Ovary (tissue), 10 donors: ENCODE data around the gene IL1R1. TPM values are rescaled to one million over a fixed set of nuclear protein-coding genes. Genes with fewer than 3 reads are reported as not detected.
A peak's percentile ranks its signal among the peaks of the same experiment; 100 is the strongest.

Experiments used
- DNase-seq, 5 donors: peaks; one replicate each; pipeline ENCODE4 v3.0.0-alpha.2; 2019 to 2020
- H3K27ac ChIP-seq, 2 donors: fragments of 200-600 bp; one replicate each; pipeline versions ENCODE4 v1.5.1 to v1.8.0; 2019 to 2022
- H3K27me3 ChIP-seq: fragments of 200-600 bp; one replicate; pipeline ENCODE4 v1.8.0; 2022
- H3K36me3 ChIP-seq: fragments of 200-600 bp; sonication (generic); one replicate; pipeline ENCODE4 v1.5.1; 2019
- H3K4me1 ChIP-seq: one replicate; pipeline ENCODE4 v1.8.1; 2013; ENCODE audit warnings: mild to moderate bottlenecking, moderate library complexity; ENCODE audit not compliant: insufficient read depth
- H3K4me3 ChIP-seq: fragments of 200-600 bp; sonication (generic); one replicate; pipeline ENCODE4 v1.5.1; 2017
- H3K9me3 ChIP-seq, 2 donors: fragments of 200-600 bp in 1 of 2; sonication (generic) in 1 of 2; one replicate each; pipeline versions ENCODE4 v1.5.1 to v1.8.1; 2013 to 2019; ENCODE audit warnings: mild to moderate bottlenecking in 1 of 2, moderate library complexity in 1 of 2
- CTCF ChIP-seq, 3 donors: fragments of 450-650 bp in 2 of 3; fragments of 200-600 bp in 1 of 3; IDR thresholded peaks; one replicate each; pipeline versions ENCODE4 v1.5.1 to v1.8.0; 2016 to 2022; ENCODE audit warnings: antibody characterized with exemption in 3 of 3, mild to moderate bottlenecking in 1 of 3
- EP300 ChIP-seq: sonication (generic); formaldehyde crosslinking; IDR thresholded peaks from one replicate; pipeline ENCODE4 v1.6.1; 2017; ENCODE audit warnings: antibody characterized with exemption
- POLR2A ChIP-seq: fragments of 450-650 bp; IDR thresholded peaks from one replicate; pipeline ENCODE4 v1.6.1; 2017; ENCODE audit warnings: antibody characterized with exemption, mild to moderate bottlenecking, moderate library complexity
- WGBS, 3 donors: extraction: QIAGEN DNeasy Blood & Tissue Kit in 1 of 3; methylation state at CpG; one replicate each; pipeline versions ENCODE4 v1.1.5 to v1.1.7; 2013 to 2017; 5-methylcytosine and 5-hydroxymethylcytosine counted together
- intact Hi-C, 4 donors: fragments of 100-400 bp; cut with DNase I; formaldehyde crosslinking; loops; one replicate each; pipeline versions ENCODE4 v1.11.0 to v1.15.1; 2022 to 2023
- long read RNA-seq, 3 donors: library from polyadenylated mRNA in 2 of 3; unstranded in 2 of 3; transcript quantifications; one replicate each; pipeline ENCODE4 v2.0.0 and lab custom pipeline, GENCODE V29; 2021 to 2026
- polyA plus RNA-seq, 2 donors: library from polyadenylated mRNA; stranded (reverse); fragments of 200-250 nt in 1 of 2; fragments of 350-450 nt in 1 of 2; fragmentation: Illumina TruSeq in 1 of 2; extraction: RNeasy Lipid Tissue Mini Kit (QIAGEN cat#74804) in 1 of 2; gene quantifications; one replicate each; pipeline ENCODE4 v1.2.3, GENCODE V29; 2013 to 2014
- total RNA-seq, 7 donors: library from RNA; depleted of rRNA in 2 of 7; stranded (reverse); fragments of >200 nt in 2 of 7; fragmentation: NEBNext Ultra II Directional in 3 of 7; extraction: Animal tissue kit (Norgen Biotek cat#: 25700) in 3 of 7; gene quantifications; one replicate each; pipeline versions ENCODE4 v1.1.0 to v1.2.4, GENCODE V29; 2016 to 2023
- donor health status: DM: no; HTN: no; CAD: no; lungs with moderate emphysema.
- donor health status: DM: no; HTN: no; CAD: no.
- donor health status: Bipolar disorder and iron deficiency.
- donor health status: DM: yes; HTN: yes; CAD: no.
- donor health status: DM: no; HTN: no; CAD: no.
- donor health status: DM: yes; HTN: yes; CAD: no.

IL1R1 gene
- 100 to 1,000 TPM in 2 of 7 donors, 10 to 100 TPM in 4, 1 to 10 TPM in 1; 6.5 to 142 (median 36.5) TPM for total RNA-seq
- 10 to 100 TPM; 36.3 to 76.7 TPM for polyA plus RNA-seq
- long read RNA-seq, donor 1, full-length matches to known transcripts: 1 of 27 reads
- long read RNA-seq, donor 1, partial matches to known transcripts: 0 of 27 reads
- long read RNA-seq, donor 1, other reads (novel, unspliced or antisense): 26 of 27 reads
- long read RNA-seq, donor 2, full-length matches to known transcripts: 3 of 8 reads
- long read RNA-seq, donor 2, partial matches to known transcripts: 5 of 8 reads
- long read RNA-seq, donor 2, other reads (novel, unspliced or antisense): 0 of 8 reads
- long read RNA-seq, donor 3, full-length matches to known transcripts: 110 of 187 reads
- long read RNA-seq, donor 3, partial matches to known transcripts: 23 of 187 reads
- long read RNA-seq, donor 3, other reads (novel, unspliced or antisense): 54 of 187 reads

GRCh38 chr2:102141970-102142828, at the start of gene IL1R1:
TSS of gene IL1R1 (plus strand) at chr2:102142746. CDS start at chr2:102157725, 14,979 bp downstream.
- peak within 1 kb of the TSS; percentile 64 for H3K4me3 ChIP-seq
- peak within 1 kb of the TSS; percentile 69 to 81 for H3K27ac ChIP-seq
- H3K27me3 ChIP-seq: no peaks in the 10 kb centered on the region
- peak; percentile 72 to 89 (median 84) for DNase-seq
- TF ChIP-seq EP300 (no peak), POLR2A (peak; percentile 72)
- intact Hi-C loops: no loop called here
- 1 to 4% (median 3%) methylated on average over 53 to 65 of the region's 65 CpGs for WGBS, 3 donors
- peaks cover 5% of the 10 kb centered on the region for H3K4me1 ChIP-seq
- H3K9me3 ChIP-seq: no peaks in the 10 kb centered on the region
- no peaks in the 10 kb centered on the region for H3K36me3 ChIP-seq

- H3K9me3 ChIP-seq: no peaks in the 10 kb centered on the region
- no peak overlapping the region for H3K27ac ChIP-seq
- no peaks in the 10 kb centered on the region for H3K36me3 ChIP-seq
- no peaks in the 10 kb centered on the region for H3K4me1 ChIP-seq
- TF ChIP-seq CTCF (IDR thresholded peaks at IDR 0.05) (no peak), POLR2A (no peak), EP300 (no peak)
- H3K27me3 ChIP-seq: no peaks in the 10 kb centered on the region
- H3K4me3 ChIP-seq: no peak overlapping the region
- intact Hi-C loops: no loop called here
- 91 to 97% (median 96%) methylated on average over 13 of the region's 13 CpGs for WGBS, 3 donors
- no peak for DNase-seq
Measured at GRCh38 chr2:102093662-102094061, 48.9 kb upstream of the IL1R1 start.

GRCh38 chr2:102094917-102095316, 47.6 kb upstream of the IL1R1 start:
- intact Hi-C loops: no loop called here
- H3K27me3 ChIP-seq: no peaks in the 10 kb centered on the region
- no peak for DNase-seq
- TF ChIP-seq EP300 (no peak), CTCF (IDR thresholded peaks at IDR 0.05) (no peak), POLR2A (no peak)
- H3K36me3 ChIP-seq: no peaks in the 10 kb centered on the region
- WGBS, 3 donors: 73 to 77% (median 75%) methylated on average over 4 of the region's 4 CpGs
- H3K4me1 ChIP-seq: peaks cover 2% of the 10 kb centered on the region
- no peak overlapping the region for H3K4me3 ChIP-seq
- no peaks in the 10 kb centered on the region for H3K9me3 ChIP-seq
- no peak overlapping the region for H3K27ac ChIP-seq

- H3K36me3 ChIP-seq: no peaks in the 10 kb centered on the region
- TF ChIP-seq CTCF (IDR thresholded peaks at IDR 0.05) (no peak), POLR2A (no peak), EP300 (no peak)
- no peaks in the 10 kb centered on the region for H3K9me3 ChIP-seq
- WGBS, 3 donors: 73 to 85% (median 81%) methylated on average over 5 of the region's 5 CpGs
- H3K4me1 ChIP-seq: peaks cover 5% of the 10 kb centered on the region
- DNase-seq: no peak
- no peak overlapping the region for H3K4me3 ChIP-seq
- intact Hi-C loops: no loop called here
- H3K27me3 ChIP-seq: no peaks in the 10 kb centered on the region
- no peak overlapping the region for H3K27ac ChIP-seq
Measured at GRCh38 chr2:102096103-102096502, 46.4 kb upstream of the IL1R1 start.
